Stimulated activated CD4-positive, alpha-beta T cell treated with anti-CD3 and anti-CD28 coated beads, Interleukin-2, amount 100 ng/mL, for 4 hours (primary cell): ENCODE data around the gene DAB2.

Source experiments
- DNase-seq: peaks from one replicate; pipeline ENCODE4 v3.0.0-alpha.2; 2020; ENCODE audit warnings: low read depth

The DAB2 gene

GRCh38 chr5:39381376-39381775, 43.4 kb downstream of the DAB2 start:
- DNase-seq: no peak

- DNase-seq: no peak
Measured at GRCh38 chr5:39379693-39380092, 45.1 kb downstream of the DAB2 start.

- no peak for DNase-seq
Measured at GRCh38 chr5:39377613-39378012, 47.2 kb downstream of the DAB2 start.

- DNase-seq: no peak
Measured at GRCh38 chr5:39376293-39376714, 48.5 kb downstream of the DAB2 start.

GRCh38 chr5:39373791-39374190, 51.0 kb downstream of the DAB2 start:
- no peak for DNase-seq

GRCh38 chr5:39371367-39371635, 53.5 kb downstream of the DAB2 start:
- no peak for DNase-seq

- DNase-seq: no peak
Measured at GRCh38 chr5:39370555-39371366, 54.0 kb downstream of the DAB2 start.

GRCh38 chr5:39369123-39369815, 55.5 kb downstream of the DAB2 start:
- no peak for DNase-seq

- no peak for DNase-seq
Measured at GRCh38 chr5:39368116-39368515, 56.7 kb downstream of the DAB2 start.

GRCh38 chr5:39367711-39368110, 57.1 kb downstream of the DAB2 start:
- no peak for DNase-seq

- DNase-seq: no peak
Measured at GRCh38 chr5:39364367-39364766, 60.4 kb downstream of the DAB2 start, which contains the start of gene C9. TSS of gene C9 (minus strand) at chr5:39364495. CDS start at chr5:39364464, 31 bp downstream.

- no peak for DNase-seq
Measured at GRCh38 chr5:39363217-39363616, 61.6 kb downstream of the DAB2 start.

- DNase-seq: no peak
Measured at GRCh38 chr5:39362646-39363045, 62.1 kb downstream of the DAB2 start.

GRCh38 chr5:39361306-39361705, 63.5 kb downstream of the DAB2 start:
- DNase-seq: no peak

- DNase-seq: no peak
Measured at GRCh38 chr5:39360471-39361111, 64.2 kb downstream of the DAB2 start.

- no peak for DNase-seq
Measured at GRCh38 chr5:39356263-39356662, 68.5 kb downstream of the DAB2 start.

- no peak for DNase-seq
Measured at GRCh38 chr5:39355324-39355723, 69.5 kb downstream of the DAB2 start.

- DNase-seq: no peak
Measured at GRCh38 chr5:39353717-39354399, 70.9 kb downstream of the DAB2 start.

- DNase-seq: no peak
Measured at GRCh38 chr5:39352951-39353350, 71.8 kb downstream of the DAB2 start.

GRCh38 chr5:39352170-39352569, 72.6 kb downstream of the DAB2 start:
- no peak for DNase-seq

- DNase-seq: no peak
Measured at GRCh38 chr5:39349484-39349883, 75.3 kb downstream of the DAB2 start.

- no peak for DNase-seq
Measured at GRCh38 chr5:39342460-39342859, 82.3 kb downstream of the DAB2 start.

GRCh38 chr5:39341896-39342295, 82.9 kb downstream of the DAB2 start:
- no peak for DNase-seq
